Measurements from ENCODE around the gene C1orf167.

The C1orf167 gene

DNA sequence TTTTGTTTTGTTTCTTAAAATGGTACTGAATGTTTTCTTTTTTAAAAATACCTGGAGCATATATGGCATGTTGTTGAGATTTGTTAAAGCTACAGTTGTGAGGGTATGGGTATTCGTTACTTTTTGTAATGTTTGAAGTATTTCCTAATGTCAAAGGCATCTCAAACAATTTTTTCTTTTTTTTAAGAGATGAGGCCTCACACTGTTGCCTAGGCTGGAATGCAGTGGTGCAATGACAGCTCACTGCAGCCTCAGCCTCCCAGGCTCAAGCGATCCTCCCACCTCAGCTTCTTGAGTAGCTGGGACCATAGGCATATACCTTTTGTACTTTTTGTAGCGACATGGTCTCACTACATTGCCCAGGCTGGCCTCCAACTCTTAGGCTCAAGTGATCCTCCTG is 60.1 kb downstream of the C1orf167 start:
- no peak overlapping the region for H3K27ac ChIP-seq
- TF ChIP-seq ZFX (IDR thresholded peaks at IDR 0.05): no peak
- TF ChIP-seq, protein P1, sequence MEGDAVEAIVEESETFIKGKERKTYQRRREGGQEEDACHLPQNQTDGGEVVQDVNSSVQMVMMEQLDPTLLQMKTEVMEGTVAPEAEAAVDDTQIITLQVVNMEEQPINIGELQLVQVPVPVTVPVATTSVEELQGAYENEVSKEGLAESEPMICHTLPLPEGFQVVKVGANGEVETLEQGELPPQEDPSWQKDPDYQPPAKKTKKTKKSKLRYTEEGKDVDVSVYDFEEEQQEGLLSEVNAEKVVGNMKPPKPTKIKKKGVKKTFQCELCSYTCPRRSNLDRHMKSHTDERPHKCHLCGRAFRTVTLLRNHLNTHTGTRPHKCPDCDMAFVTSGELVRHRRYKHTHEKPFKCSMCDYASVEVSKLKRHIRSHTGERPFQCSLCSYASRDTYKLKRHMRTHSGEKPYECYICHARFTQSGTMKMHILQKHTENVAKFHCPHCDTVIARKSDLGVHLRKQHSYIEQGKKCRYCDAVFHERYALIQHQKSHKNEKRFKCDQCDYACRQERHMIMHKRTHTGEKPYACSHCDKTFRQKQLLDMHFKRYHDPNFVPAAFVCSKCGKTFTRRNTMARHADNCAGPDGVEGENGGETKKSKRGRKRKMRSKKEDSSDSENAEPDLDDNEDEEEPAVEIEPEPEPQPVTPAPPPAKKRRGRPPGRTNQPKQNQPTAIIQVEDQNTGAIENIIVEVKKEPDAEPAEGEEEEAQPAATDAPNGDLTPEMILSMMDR (conservative IDR thresholded peaks at IDR 0.05): no peak

DNA sequence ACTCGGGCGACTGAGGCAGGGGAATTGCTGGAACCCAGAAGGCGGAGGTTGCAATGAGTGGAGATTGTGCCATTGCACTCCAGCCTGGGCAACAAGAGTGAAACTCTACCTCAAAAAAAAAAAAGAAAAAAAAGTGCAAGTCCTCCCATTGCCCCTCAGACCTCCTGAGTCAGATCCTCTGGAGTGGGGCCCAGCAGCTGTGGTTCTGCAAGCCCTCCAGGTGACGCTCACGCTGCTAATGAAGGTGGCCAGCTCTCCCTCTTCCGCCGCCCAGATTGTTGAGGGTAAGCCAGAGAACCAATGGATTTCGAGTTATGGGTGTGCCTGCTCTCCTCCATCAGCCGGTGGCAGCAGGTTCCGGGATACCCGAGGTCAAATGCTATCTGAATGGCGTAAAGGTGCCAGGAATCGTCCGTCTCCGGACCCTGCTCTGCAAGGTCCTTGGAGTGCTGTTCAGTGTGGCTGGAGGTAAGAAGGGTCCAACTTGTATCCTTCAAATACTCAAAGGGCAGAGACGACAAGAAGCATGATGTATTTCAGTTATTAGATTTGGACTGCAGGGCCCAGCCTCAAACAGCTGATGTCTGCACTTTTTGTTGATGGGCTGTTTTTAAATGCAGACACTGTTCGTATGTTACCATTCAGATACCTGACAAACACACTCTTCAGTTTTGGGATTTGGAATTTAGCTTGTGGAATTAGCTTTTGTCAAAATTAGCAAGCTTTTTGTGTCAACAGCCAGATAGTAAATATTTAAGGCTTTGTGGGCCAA is 61.6 kb downstream of the C1orf167 start:
- no peak for TF ChIP-seq ZFX (IDR thresholded peaks at IDR 0.05)
- TF ChIP-seq, protein P1 (conservative IDR thresholded peaks at IDR 0.05): no peak
- H3K27ac ChIP-seq: no peak overlapping the region

DNA sequence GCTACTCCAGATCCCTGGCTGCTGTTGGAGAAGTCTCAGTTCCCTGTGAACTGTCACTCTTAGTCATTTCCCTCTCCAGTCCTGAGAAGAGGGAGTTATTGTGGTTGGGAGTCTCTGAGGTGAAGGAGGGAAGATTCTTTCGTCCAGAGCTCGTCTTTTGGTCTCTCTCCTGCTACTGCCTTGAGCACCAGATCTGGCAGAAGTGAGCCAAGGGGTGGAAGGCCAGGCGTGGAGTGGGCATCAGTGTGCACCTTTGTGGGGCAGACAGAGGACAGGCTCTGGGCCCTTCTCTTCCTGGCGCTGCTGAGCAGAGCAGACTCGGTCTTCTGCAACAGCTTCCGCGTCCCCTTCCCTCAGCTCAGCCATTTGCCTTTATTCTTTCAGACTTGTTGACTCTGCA is 63.1 kb downstream of the C1orf167 start:
- no peak overlapping the region for H3K27ac ChIP-seq
- no peak for TF ChIP-seq ZFX (IDR thresholded peaks at IDR 0.05)
- TF ChIP-seq, protein P1 (conservative IDR thresholded peaks at IDR 0.05): no peak

DNA sequence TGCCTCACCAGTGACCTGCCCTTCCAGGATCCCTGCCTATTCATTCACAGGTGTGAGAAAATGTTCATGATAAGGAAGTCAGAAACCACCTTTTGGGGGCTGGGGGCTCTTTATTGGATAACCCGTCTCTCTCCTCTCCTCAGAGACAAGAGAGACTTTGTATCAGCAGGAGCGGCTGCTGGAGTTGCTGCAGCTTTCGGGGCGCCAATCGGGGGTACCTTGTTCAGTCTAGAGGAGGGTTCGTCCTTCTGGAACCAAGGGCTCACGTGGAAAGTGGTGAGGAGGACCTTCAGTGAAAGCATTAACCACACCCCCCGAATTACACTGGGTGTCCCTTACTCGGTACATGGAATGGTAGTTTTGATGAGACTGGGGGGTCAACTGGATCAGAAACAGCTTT is 65.0 kb downstream of the C1orf167 start:
- TF ChIP-seq ZFX (IDR thresholded peaks at IDR 0.05): no peak
- TF ChIP-seq, protein P1 (conservative IDR thresholded peaks at IDR 0.05): no peak

DNA sequence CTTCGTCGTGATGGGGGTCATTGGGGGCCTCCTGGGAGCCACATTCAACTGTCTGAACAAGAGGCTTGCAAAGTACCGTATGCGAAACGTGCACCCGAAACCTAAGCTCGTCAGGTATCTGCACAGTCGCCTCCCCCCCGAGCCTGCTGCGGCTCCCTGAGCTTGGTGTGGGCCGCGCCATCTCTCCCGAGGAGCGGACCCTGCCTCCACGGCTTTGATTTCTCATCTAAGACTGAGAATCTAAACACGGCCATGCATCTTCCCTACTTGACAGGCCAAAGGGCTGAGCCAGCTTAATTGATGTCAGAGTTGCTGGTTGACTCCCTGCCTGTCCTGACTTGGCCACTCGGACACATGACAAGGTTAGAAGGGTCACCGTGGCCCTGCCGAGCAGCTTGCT is 66.5 kb downstream of the C1orf167 start:
- no peak overlapping the region for H3K27ac ChIP-seq
- TF ChIP-seq ZFX (IDR thresholded peaks at IDR 0.05): no peak
- TF ChIP-seq, protein P1 (conservative IDR thresholded peaks at IDR 0.05): no peak

More for the DNA sequence above, 65.0 kb downstream of the C1orf167 start:
- no peak overlapping the region for H3K27ac ChIP-seq

DNA sequence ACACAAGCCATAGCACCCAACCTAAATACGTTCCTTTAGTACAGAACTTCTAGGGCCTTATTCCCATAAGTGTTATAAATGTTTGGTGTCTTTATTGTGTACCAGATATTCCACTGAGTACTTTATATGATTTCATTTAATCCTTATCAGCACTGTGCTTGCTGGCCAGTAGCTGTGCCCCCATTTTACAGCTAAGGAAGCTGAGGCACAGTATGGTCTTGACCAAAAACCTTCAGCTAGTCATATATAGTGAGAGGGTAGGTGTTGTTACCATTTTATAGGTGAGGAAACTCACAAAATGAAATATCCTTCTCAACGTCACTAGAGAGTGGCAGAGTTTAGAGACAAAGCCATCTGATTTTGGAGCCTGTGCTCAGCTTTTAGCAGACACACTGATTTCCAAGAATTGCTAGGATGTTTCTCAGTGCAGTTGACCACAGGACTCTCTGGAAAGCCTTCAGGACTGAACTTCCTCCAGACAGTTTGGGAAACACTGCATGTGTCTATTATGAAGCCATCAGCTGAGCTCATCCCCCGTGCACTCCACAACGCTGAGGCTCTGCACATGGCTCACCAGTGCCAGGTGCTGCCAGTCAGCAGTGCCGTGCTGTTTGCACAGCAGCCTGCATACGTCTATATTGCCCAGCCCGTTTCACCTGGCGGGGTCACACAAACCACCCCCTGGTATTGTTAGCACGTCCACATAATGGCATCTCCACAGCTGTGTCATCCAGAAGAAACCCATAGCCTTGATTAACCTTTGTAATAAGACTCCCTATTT is 70.1 kb downstream of the C1orf167 start:
- TF ChIP-seq, protein P1 (conservative IDR thresholded peaks at IDR 0.05): no peak
- no peak for TF ChIP-seq ZFX (IDR thresholded peaks at IDR 0.05)
- no peak overlapping the region for H3K27ac ChIP-seq

DNA sequence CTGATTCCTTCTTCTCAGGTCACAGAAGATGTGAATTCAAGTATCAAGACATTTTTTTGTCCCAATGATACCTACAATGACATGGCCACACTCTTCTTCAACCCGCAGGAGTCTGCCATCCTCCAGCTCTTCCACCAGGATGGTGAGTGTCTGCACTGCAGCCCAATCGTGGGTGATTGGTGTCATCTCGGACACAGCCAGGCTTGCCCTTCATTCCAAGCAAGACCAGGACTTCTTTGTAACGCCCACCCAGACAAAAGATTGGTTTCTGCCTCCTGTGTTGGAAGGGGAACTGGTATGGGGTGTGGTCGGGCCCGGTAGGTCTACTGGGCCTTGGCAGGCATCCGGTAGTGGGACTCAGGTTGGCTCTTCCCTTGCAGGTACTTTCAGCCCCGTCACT is 71.5 kb downstream of the C1orf167 start:
- no peak overlapping the region for H3K27ac ChIP-seq
- TF ChIP-seq, protein P1 (conservative IDR thresholded peaks at IDR 0.05): no peak
- TF ChIP-seq ZFX (IDR thresholded peaks at IDR 0.05): no peak
